ENCODE data around the gene KIRREL3.

- no peak for TF ChIP-seq CTCF (IDR thresholded peaks at IDR 0.05)
- no peak for TF ChIP-seq POLR2A (IDR thresholded peaks at IDR 0.05)
Observed at GRCh38 chr11:126546191-126546590, 454.4 kb downstream of the KIRREL3 start.
